ENCODE data around the gene GPX3. TPM values are rescaled to one million over a fixed set of nuclear protein-coding genes. Genes with fewer than 3 reads are reported as not detected.

GPX3 gene, protein sequence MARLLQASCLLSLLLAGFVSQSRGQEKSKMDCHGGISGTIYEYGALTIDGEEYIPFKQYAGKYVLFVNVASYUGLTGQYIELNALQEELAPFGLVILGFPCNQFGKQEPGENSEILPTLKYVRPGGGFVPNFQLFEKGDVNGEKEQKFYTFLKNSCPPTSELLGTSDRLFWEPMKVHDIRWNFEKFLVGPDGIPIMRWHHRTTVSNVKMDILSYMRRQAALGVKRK
- 160 TPM for total RNA-seq

DNA sequence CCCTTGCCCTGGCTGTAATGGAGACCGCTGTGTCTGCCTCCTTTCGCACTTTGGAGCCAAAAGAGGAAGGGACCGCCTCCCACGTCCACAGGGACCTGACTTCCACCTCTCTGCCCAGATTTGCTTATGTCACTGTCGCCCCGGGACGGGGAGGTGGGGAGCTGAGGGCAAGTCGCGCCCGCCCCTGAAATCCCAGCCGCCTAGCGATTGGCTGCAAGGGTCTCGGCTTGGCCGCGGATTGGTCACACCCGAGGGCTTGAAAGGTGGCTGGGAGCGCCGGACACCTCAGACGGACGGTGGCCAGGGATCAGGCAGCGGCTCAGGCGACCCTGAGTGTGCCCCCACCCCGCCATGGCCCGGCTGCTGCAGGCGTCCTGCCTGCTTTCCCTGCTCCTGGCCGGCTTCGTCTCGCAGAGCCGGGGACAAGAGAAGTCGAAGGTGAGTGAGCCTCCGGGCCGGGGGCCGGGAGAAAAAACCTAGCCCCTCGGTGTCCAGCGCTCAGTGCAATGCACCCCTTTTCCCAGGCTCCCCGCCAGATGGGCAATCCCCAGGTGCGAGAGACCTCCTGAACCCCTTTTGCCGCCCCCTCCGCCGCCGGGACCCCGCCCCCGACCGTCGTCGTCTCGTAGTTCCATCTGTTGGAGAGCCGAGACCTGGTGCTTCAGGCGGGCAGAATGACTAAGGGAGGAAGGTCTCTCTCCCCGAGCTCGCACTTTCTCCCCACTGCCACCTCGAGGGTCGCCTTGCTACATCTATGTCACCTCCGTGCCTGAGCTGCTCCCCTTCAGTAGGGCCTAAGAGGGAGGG, at the start of gene GPX3:
Gene GPX3 (plus strand): TSS at position 288 of the 807 bp plus-strand sequence. CDS start 64 bp downstream, at position 352.
- DNase-seq (ENCODE audit: low spot score) = peak; percentile 85

DNA sequence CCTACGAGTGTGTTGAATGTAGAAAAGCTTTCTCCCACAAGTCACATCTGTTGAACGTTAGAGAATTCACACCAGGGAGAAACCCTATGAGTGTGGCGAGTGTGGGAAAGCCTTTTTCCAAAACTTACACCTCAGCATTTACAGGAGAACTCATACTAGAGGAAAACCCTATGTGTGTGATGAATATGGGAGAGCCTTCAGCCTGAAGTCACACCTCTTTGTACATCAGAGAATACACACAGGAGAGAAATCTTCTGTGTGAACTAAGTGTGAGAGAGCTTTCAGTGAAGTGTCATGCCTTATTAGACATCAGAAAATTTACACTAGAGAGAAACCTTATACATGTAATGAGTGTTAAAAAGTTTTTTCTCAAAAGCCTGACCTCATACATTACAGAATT, 41.8 kb upstream of the GPX3 start:
- DNase-seq (ENCODE audit: low spot score) = no peak

- no peak for DNase-seq (ENCODE audit: low spot score)
Observed at GRCh38 chr5:150987746-150988145, 32.6 kb upstream of the GPX3 start.

GRCh38 chr5:150989695-150990094, 30.7 kb upstream of the GPX3 start:
- no peak for DNase-seq (ENCODE audit: low spot score)

DNA sequence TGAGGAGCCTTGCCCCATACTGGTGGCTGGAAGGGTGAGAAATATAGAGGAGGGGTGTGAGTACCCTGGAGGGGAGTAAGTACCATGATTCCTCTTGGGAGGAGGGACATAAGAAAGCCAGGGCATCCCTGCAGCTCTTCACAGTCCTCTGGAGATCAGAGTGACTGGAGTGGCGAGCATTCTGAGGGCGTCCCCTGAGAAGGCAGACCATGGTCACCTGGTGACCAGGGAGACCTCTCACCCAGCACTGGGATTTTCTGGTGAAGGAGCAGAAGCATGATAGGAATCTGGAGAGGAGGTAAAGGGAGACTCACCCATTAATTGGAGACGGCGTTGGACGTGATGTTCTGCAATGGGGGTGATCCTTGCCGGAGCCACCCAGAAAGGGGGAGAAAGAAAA, 27.7 kb upstream of the GPX3 start:
- no peak for DNase-seq (ENCODE audit: low spot score)

DNA sequence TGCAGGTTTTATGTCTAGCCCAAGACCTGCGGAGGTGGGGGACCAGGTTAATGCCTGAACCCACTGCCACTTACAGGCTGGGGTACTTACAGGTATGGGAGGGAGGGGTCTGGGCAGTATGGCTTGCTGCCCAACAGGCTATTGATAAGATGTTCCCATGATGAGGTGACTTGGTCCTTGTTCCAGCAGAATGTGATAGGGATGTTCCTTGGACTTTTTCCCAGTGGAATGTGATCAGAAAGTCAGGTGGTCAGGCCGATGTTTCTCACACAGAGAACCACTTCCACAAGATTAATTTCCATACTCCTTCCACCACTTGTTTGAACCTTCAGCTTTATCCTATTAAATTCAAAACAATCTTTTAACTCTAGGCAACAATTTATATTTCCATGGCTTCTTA, 27.0 kb upstream of the GPX3 start:
- no peak for DNase-seq (ENCODE audit: low spot score)

DNA sequence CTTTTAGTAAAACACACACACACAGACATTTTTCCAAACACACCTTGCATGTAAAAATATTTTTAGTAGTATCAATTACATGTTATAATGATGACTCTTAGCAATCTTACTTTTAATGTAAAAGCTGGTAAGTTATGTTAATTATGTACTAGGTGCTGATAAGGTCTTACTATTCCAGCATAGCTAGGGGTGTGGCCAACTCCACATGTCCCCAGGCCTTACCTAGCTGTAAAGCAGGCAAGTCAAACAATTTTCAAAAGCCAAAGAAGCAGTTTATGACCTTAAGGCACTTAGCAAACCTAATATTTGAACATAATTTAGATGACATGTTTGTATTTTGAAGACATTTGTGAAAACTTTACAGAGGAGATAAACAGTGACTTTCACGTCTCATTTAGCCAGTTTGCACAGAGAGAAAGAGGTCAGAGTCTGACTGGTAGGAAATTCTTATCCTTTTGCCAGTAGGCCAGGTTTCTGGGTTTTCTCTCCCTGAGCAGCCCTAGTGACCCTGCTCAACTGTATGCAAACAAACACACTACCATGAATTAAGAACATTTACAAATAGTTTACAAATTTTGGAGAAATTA, 26.5 kb upstream of the GPX3 start:
- DNase-seq (ENCODE audit: low spot score) = no peak

DNA sequence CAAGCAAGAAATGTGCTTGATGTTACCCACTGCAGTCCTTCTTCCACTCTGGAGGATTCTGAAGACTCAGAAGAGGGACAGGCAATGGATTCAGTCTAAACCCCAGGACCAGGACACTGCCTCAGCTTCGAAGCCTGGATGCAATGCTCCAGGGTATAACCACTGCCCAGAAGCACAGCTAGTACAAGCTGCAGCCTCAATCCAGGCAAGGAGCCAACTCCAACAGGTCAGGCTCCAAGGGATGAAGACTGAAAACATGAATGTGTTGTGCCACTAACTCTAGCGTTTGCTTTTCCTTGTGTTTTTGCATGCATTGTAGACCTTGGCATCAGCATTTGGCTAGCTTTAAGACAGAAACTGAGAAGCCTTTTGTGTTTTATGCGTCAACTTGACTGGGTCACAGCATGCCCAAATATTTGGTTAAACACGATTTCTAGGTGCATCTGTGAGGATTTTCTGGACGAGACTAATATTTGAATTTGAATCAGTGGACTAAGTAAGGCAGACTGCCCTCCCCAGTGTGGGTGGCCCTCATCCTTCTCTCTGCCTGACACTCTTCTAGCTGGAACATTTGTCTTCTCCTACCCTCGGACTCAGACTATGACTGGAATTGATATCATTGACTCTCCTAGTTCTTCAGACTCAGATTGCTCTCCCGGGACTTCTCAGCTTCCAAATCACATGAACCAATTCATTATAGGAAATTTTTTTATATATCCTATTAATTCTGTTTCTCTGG, 20.5 kb upstream of the GPX3 start:
- peak; percentile 66 for DNase-seq (ENCODE audit: low spot score)

DNA sequence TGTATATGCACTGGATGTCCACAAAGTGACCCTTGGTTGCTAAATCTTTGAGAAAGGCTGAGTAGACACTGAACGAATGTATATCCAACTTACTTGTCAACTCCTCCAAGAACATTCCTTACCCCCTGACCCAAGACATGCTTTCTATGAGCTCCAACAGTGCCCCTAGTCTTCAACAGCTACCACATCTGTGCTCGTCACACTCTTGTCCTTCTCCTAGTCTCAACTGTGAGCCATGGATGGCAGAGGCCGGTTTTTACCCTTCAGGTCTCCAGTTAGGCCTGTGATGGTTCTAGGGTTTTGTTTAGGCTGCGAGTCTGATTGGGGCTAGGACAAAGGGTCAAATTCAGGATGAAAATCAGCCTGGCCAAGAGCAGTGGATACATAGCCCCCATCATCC, 19.0 kb upstream of the GPX3 start:
- no peak for DNase-seq (ENCODE audit: low spot score)

DNA sequence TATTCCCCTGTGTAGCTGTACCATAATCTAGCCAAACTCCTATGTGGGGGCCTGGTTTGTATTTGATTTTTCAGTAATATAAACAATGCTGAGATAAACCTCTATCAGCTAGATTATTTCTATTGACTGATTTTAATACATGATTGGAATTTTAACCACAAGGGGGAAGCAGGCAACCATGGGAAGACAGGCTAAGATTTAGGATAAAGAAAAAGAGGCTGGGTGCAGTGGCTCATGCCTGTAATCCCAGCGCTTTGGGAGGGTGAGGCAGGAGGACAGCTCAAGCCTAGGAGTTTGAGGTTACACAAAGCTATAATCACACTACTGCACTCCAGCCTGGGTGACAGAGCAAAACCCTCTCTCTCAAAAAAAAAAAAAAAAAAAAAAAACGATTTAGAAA, 18.1 kb upstream of the GPX3 start:
- peak; percentile 44 for DNase-seq (ENCODE audit: low spot score)

GRCh38 chr5:151002681-151003502, 17.5 kb upstream of the GPX3 start:
- peak; percentile 35 for DNase-seq (ENCODE audit: low spot score)

DNA sequence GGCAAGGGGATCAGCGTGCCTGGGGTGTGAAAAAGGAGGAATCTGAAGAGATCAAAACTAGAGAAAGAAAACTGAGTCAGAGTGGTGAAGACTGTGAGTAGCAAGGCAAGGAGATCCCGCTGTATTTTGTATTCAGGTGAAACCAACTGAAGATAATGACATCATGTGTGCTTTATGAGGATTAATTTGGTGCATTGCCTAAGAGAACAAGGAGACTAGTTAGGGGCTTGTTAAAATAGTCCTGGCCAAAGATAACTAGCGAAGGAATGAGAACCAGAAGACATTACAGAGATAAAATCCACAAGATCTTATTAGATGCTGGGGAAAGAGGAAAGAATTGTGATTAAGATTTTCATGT, 16.9 kb upstream of the GPX3 start:
- no peak for DNase-seq (ENCODE audit: low spot score)

GRCh38 chr5:151004499-151004898, 15.9 kb upstream of the GPX3 start:
- no peak for DNase-seq (ENCODE audit: low spot score)

- peak; percentile 61 for DNase-seq (ENCODE audit: low spot score)
Observed at GRCh38 chr5:151005187-151005949, 15.0 kb upstream of the GPX3 start.

GRCh38 chr5:151005950-151006576, 14.3 kb upstream of the GPX3 start:
- peak; percentile 88 for DNase-seq (ENCODE audit: low spot score)

GRCh38 chr5:151006704-151007334, 13.6 kb upstream of the GPX3 start:
- no peak for DNase-seq (ENCODE audit: low spot score)

- DNase-seq (ENCODE audit: low spot score) = no peak
Observed at GRCh38 chr5:151007430-151008209, 12.8 kb upstream of the GPX3 start.

DNA sequence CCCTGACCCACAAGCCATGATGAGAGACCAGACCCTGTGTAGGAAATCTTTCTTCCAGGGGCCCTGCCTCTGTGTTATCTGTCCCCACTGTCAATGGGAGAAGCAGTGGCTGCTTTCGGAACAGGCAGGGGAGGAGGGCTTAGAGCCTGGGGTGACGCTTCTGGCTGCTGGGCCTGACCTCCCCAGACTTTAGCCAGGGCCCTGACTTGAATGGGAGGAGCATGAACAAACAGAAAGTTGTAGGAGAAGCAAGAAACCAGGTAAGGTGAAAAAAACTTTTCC, 12.2 kb upstream of the GPX3 start:
- DNase-seq (ENCODE audit: low spot score) = no peak

DNA sequence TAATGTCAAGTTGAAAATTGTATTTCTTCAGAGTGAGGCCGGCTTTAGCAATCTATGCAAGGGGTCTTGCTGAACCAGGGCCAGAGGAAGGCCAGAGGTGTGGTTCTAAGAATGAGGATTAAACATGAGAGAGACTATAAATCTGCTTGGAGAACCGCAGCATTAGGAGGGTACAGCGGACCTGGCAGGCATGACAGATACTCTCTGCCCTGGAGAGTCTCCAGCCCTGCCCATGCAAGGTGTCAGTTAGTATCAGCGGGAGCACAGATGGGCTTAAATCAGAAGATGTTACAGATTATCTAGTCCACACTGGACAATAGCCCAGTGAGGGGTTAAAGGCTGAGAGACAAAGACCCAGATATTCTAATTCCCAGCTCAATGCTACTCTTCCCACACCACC, 11.5 kb upstream of the GPX3 start:
- no peak for DNase-seq (ENCODE audit: low spot score)

Measured in ureter (tissue), 1 donor.